Activated CD8-positive, alpha-beta T cell treated with anti-CD3 and anti-CD28 coated beads for 36 hours (primary cell): ENCODE measurements around the gene DNM3. TPM values are rescaled to one million over a fixed set of nuclear protein-coding genes. Genes with fewer than 3 reads are reported as not detected.
A peak's percentile ranks its signal among the peaks of the same experiment; 100 is the strongest.

Source experiments
- ATAC-seq: fragments of 200-7000 bp; cut with Tn5 transposase; one replicate; pipeline ENCODE4 v1.10.0; 2021; ENCODE audit warnings: mild to moderate bottlenecking, moderate library complexity
- CTCF ChIA-PET: fragments of 350-600 bp; sonication (Branson Sonifier 250); formaldehyde crosslinking; loops from one replicate; lab custom pipeline; 2021; ENCODE audit warnings: antibody characterized with exemption; lab: Charles Lee
- POLR2A ChIA-PET: fragments of 350-600 bp; sonication (Branson Sonifier 250); formaldehyde crosslinking; loops from one replicate; lab custom pipeline; 2021; ENCODE audit warnings: antibody characterized with exemption; lab: Charles Lee
- DNase-seq: peaks from one replicate; pipeline ENCODE4 v3.0.0-alpha.2; 2020
- H3K27ac Mint-ChIP-seq: one replicate; pipeline ENCODE4 v1.8.0; 2021; ENCODE audit warnings: mild to moderate bottlenecking, mixed read lengths
- H3K27me3 Mint-ChIP-seq: one replicate; pipeline ENCODE4 v1.8.0; 2021; ENCODE audit warnings: mixed read lengths
- H3K36me3 Mint-ChIP-seq: one replicate; pipeline ENCODE4 v1.8.0; 2021; ENCODE audit warnings: low read depth, mixed read lengths
- H3K4me1 Mint-ChIP-seq: one replicate; pipeline ENCODE4 v1.8.0; 2021; ENCODE audit warnings: low read depth, mixed read lengths
- H3K4me3 Mint-ChIP-seq: one replicate; pipeline ENCODE4 v1.8.0; 2021; ENCODE audit warnings: mild to moderate bottlenecking, moderate library complexity, mixed read lengths
- H3K9me3 Mint-ChIP-seq: one replicate; pipeline ENCODE4 v1.8.0; 2021; ENCODE audit warnings: mixed read lengths
- CTCF ChIP-seq: fragments of 200-600 bp; IDR thresholded peaks from one replicate; pipeline ENCODE4 v1.8.0; 2022; ENCODE audit warnings: antibody characterized with exemption, mild to moderate bottlenecking
- intact Hi-C: fragments of 100-400 bp; cut with micrococcal nuclease; formaldehyde crosslinking; loops from one replicate; pipeline ENCODE4 v1.10.0; 2022
- total RNA-seq, 2 experiments: library from RNA; stranded (reverse); gene quantifications; one replicate each; pipeline ENCODE4 v1.2.3, GENCODE V29; 2021

DNM3 gene
- total RNA-seq, 2 experiments from 2014 or later, result 0.58 to 1.1 TPM

DNA sequence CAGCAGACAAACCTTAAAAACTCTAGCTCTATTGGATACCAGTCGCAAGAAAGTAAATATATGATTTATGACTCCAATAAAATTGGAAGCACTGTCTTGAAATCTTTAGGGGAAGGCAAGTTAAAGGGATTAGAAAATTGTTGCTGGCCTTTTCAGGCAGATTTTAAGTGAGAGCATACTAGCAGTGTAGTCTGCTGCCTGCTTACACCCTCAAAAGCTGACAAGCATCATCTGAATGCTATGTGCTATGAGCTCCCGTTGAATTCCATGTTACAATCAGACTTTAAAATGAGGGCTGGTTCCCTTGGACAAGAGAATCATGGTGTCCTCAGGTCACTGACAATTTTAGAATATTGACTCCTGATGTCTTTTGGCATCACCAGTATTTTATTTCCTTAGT, 308.0 kb downstream of the DNM3 start:
- H3K9me3 Mint-ChIP-seq, result no peaks in the 10 kb centered on the region
- ChIA-PET POLR2A (no interaction called here), CTCF (interaction anchor here (0.9 to 2.3 kb wide), 2 partner anchors 10 to 11 kb away, joined by 3 to 8 read pairs; no protein-coding TSS in a partner anchor)

DNA sequence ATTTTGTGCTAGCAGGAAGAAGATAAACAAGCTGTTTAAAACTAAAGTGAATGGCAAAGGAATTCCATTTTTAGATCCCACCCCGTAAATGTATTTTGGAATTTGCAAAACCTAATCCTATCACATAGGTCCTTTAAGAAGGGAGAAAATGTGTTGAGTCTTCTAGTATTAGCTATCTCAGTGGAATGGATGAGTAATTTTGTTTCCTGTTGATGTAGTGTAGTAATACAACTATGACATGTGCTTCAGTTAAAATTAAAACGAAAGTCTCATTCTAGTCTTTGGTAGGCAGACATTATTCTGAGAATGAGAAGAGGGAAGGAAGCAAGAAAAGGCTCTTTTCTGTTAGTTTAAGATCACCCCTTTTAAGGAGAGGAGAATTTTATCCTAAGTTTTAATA, 313.3 kb downstream of the DNM3 start:
- TF ChIP-seq CTCF, result no peak
- ChIA-PET POLR2A (interaction anchor here (1.2 kb wide), 1 partner anchor 26 kb away, joined by 3 read pairs; no protein-coding TSS in a partner anchor), CTCF (interaction anchor here (1.1 to 1.8 kb wide), 3 partner anchors 9 to 573 kb away, joined by 3 to 6 read pairs (median 3); no protein-coding TSS in a partner anchor)
- DNase-seq, result no peak
- intact Hi-C loops, result no loop called here
- H3K27ac Mint-ChIP-seq, result peak overlapping the region; percentile 91
- no peaks in the 10 kb centered on the region for H3K36me3 Mint-ChIP-seq
- ATAC-seq, result peak; percentile 97
- peaks cover 7% of the 10 kb centered on the region for H3K4me1 Mint-ChIP-seq
- no peaks in the 10 kb centered on the region for H3K9me3 Mint-ChIP-seq
- no peaks in the 10 kb centered on the region for H3K27me3 Mint-ChIP-seq
- no peak overlapping the region for H3K4me3 Mint-ChIP-seq

More for the DNA sequence above, 308.0 kb downstream of the DNM3 start:
- Mint-ChIP-seq H3K4me1 (peaks cover 16% of the 10 kb centered on the region), H3K36me3 (no peaks in the 10 kb centered on the region), H3K27ac (no peak overlapping the region), H3K4me3 (no peak overlapping the region), H3K27me3 (no peaks in the 10 kb centered on the region)
- no peak for TF ChIP-seq CTCF
- ATAC-seq, result no peak
- no peak for DNase-seq
- intact Hi-C loops, result no loop called here

GRCh38 chr1:172155766-172156165, 314.5 kb downstream of the DNM3 start:
- ATAC-seq (no peak), DNase-seq (no peak)
- no peaks in the 10 kb centered on the region for H3K27me3 Mint-ChIP-seq
- POLR2A ChIA-PET, result interaction anchor here (0.7 to 1.6 kb wide), 3 partner anchors 13 to 24 kb away, joined by 3 to 4 read pairs (median 3); no protein-coding TSS in a partner anchor
- CTCF ChIA-PET, result interaction anchor here (0.8 to 1.8 kb wide), 3 partner anchors 153 to 572 kb away, joined by 3 to 6 read pairs (median 3); no protein-coding TSS in a partner anchor
- intact Hi-C loops, result no loop called here
- no peak for TF ChIP-seq CTCF
- no peak overlapping the region for H3K4me3 Mint-ChIP-seq
- peak overlapping the region; percentile 13 for H3K27ac Mint-ChIP-seq
- H3K4me1 Mint-ChIP-seq, result peaks cover 7% of the 10 kb centered on the region
- H3K36me3 Mint-ChIP-seq, result no peaks in the 10 kb centered on the region
- no peaks in the 10 kb centered on the region for H3K9me3 Mint-ChIP-seq

DNA sequence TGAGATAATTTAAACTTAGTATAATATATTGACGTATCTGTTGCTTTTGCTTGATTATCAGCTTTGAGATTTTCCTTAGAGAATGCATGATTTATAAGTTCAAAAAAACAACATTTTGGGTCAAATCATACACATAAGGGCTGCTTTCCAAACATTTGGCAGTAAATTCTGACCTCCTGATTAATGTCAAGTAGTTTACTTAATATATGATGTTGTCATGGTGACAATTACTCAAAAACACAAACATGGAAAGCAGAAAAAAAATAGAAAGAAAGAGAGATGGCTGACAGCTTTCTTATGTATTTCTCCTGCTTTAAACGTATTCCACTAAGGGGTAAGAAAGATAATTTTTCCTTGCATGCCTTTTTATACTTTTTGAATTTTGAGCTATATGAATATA, 320.9 kb downstream of the DNM3 start:
- no peaks in the 10 kb centered on the region for H3K36me3 Mint-ChIP-seq
- H3K4me1 Mint-ChIP-seq, result no peaks in the 10 kb centered on the region
- H3K4me3 Mint-ChIP-seq, result no peak overlapping the region
- ATAC-seq (no peak), DNase-seq (no peak)
- no peak for TF ChIP-seq CTCF
- H3K27me3 Mint-ChIP-seq, result no peaks in the 10 kb centered on the region
- H3K27ac Mint-ChIP-seq, result no peak overlapping the region
- no peaks in the 10 kb centered on the region for H3K9me3 Mint-ChIP-seq
- ChIA-PET CTCF (no interaction called here), POLR2A (no interaction called here)
- intact Hi-C loops, result no loop called here

DNA sequence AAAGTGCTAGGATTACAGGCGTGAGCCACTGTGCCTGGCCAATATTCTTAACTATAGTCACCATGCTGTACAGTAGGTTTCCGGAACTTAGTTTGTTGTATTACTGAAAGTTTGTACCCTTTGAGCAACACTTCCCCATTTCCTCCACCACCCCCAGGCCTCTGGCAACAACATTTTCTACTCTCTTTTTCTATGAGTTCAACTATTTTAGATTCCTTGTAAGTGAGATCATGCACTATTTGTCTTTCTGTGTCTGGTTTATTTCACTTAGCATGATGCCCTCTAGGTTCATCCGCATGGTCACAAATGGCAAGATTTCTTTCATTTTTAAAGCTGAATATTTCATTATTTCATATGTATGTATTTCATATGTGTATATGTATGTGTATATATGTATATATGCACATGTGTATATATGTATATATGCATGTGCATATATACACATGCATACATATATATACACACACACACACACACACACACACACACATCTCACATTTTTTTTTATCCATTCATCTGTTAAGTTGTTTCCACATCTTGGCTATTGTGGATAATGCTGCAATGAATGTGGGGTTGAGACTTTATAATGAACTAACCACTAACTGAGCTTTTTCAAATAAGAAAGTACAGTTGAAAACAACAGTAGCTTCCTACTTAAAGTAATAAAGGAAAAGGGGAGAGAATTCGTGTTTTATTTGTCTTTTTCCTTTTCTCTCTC, 322.4 kb downstream of the DNM3 start:
- CTCF ChIA-PET, result interaction anchor here (0.6 to 1.5 kb wide), 2 partner anchors 29 to 236 kb away, joined by 3 read pairs; no protein-coding TSS in a partner anchor

More for the DNA sequence above, 322.4 kb downstream of the DNM3 start:
- Mint-ChIP-seq H3K4me3 (no peak overlapping the region), H3K4me1 (no peaks in the 10 kb centered on the region), H3K27ac (no peak overlapping the region), H3K27me3 (no peaks in the 10 kb centered on the region), H3K36me3 (no peaks in the 10 kb centered on the region), H3K9me3 (no peaks in the 10 kb centered on the region)
- ATAC-seq (no peak), DNase-seq (no peak)
- intact Hi-C loops, result no loop called here
- POLR2A ChIA-PET, result no interaction called here
- TF ChIP-seq CTCF, result no peak
